ENCODE results near the gene DYSF.

GRCh38 chr2:71631411-71631931 lies 178.1 kb downstream of the DYSF start:
- TF ChIP-seq CTCF (IDR thresholded peaks at IDR 0.05) = no peak
- no peak for TF ChIP-seq REST (IDR thresholded peaks at IDR 0.05; ENCODE audit: insufficient read depth in 1 of 2, low read depth in 2 of 2, low read length in 1 of 2)
- TF ChIP-seq POLR2AphosphoS5 (IDR thresholded peaks at IDR 0.05; ENCODE audit: low read depth, low read length) = no peak
